GM19035 (cell line): Measurements from ENCODE around the gene AGBL5.

Experiments used
- ATAC-seq: cut with Tn5 transposase; IDR thresholded peaks from one replicate; pipeline ENCODE4 v1.9.1; 2021; ENCODE audit not compliant: unreplicated experiment

Gene AGBL5

GRCh38 chr2:27050996-27051901 lies at the start of gene AGBL5:
Gene AGBL5 (plus strand): TSS chr2:27051668. CDS start chr2:27052959, 1,291 bp downstream.
- peak; percentile 71 for ATAC-seq

DNA sequence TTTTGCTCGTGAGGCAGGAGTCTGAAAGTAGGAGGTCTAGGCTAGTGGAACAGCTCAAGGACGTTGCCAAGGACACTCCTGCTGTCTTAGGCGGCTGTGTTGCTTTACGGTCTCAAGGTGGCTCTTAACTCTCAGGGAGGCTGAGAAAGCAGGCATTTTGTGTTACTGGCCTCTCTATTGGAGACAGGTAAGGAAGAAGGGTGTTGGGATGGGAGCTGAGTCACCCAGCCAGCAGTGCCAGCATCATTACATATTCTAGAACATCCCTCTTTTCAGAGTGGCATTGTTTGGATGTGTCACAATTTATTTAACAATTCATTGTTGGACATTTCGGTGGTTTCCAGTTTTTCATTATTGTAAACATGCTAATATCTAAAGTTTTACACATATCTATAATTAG lies 49.5 kb upstream of the AGBL5 start:
- ATAC-seq: no peak

GRCh38 chr2:27003007-27003406 lies 48.5 kb upstream of the AGBL5 start:
- ATAC-seq: no peak

DNA sequence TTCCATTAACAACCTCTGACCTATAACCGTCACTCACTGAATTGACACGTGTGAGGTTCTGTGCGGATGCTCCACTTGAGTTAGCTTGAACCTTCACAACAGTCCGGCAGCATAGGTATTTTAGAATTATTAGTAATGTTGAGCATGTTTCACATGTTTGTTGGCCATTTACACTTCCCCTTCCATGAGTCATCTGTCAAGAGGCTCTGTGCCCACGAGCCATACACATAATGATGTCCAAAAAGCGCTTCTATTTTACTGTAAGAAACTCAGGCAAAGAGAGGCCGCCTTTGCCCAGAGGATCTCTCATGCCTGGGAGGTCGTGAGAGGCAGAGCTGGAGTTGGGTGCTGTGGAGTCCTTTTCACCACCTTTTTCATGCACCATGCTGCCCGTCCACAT lies 47.6 kb upstream of the AGBL5 start:
- ATAC-seq: no peak

DNA sequence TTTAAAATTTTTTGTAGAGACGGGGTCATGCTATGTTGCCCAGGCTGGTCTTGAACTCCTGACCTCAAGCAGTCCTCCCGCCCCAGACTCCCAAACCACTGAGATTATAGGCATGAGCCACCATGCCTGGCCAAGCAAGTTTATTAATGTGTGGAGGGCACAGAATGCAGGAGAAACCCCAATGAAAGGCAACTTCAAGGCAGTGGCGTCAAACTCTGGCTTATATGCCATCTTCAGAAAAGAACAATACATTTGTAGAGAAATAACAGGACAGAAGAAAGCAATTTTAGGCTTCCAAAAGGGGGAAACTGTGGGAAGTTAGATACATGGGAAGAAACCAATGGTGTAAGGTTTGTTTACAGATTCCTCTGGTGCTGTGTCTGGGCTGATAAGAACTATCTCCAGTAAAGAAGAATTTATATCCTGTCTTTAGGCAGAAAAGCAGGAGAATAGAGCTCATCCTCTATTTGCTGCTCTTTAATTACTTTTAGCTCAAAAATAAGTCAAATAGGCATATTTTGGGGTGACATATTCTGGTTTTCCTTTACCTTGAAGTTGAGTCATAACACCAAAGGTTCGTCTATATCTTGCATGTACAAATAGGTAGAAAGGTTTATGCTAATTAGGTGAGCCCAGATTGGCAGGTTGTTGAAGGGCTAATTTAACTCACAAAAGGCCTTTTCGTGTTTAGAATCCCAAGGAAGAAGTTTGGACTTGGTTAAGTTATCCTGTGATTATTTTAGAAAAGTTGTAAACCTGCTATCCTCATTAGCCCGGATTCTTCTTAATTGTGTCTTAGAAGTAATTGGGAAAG lies 44.7 kb upstream of the AGBL5 start:
- ATAC-seq: no peak

GRCh38 chr2:27007416-27008374 lies 43.8 kb upstream of the AGBL5 start:
- ATAC-seq: no peak

GRCh38 chr2:27008678-27009077 lies 42.8 kb upstream of the AGBL5 start:
- no peak for ATAC-seq

DNA sequence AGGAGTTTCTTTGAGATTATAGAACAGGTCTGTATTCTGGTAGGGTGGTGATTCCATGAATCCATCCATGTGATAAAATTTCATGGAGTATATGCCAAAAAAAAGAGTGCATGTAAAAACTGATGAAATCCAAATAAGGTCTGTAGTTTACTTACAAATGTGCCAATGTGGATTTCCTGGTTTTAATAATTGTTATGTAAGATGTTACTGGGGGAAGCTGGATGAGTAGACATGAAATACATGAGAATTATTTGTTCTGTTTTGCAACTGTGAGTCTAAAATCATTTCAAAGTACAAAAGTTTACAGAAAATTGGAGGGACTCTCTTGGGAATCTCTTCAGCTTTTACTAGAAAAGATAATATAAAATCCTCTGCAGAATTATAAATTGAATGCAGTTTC lies 42.4 kb upstream of the AGBL5 start:
- ATAC-seq: no peak

GRCh38 chr2:27009716-27010115 lies 41.8 kb upstream of the AGBL5 start:
- no peak for ATAC-seq

- no peak for ATAC-seq
Measured at GRCh38 chr2:27010139-27010538, 41.3 kb upstream of the AGBL5 start.

GRCh38 chr2:27013738-27014137 lies 37.7 kb upstream of the AGBL5 start:
- no peak for ATAC-seq

DNA sequence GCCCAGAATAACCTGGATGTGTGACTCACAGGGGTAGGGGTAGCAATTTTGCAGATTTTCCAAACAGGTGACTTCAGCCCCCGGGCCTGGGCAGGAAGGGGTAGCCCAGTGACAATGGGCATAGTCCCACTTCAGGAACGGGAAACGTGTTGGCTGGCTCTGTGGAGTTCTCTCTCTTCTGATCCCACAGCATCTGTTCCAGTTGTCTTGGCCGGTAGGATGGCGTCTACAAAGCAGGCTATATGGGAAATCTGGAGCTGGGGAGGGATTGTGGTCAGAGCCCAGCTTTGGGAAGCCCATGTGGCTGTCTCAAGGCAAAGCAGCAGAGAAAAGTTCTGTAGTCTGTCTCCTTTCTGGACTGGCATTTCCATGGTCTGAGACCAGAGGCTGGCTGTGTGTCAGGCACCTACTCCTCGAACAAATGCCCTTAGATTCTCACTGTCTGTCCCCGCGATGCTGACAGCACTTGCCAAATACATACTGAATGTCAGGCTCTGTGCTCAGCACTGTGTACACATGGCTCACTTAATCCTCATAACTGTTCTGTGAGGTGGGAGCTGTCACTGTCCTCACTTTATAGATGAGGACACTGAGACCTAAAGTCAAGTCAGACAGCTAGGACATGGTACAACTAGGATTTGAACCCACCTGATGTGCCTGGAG lies 36.6 kb upstream of the AGBL5 start:
- no peak for ATAC-seq

DNA sequence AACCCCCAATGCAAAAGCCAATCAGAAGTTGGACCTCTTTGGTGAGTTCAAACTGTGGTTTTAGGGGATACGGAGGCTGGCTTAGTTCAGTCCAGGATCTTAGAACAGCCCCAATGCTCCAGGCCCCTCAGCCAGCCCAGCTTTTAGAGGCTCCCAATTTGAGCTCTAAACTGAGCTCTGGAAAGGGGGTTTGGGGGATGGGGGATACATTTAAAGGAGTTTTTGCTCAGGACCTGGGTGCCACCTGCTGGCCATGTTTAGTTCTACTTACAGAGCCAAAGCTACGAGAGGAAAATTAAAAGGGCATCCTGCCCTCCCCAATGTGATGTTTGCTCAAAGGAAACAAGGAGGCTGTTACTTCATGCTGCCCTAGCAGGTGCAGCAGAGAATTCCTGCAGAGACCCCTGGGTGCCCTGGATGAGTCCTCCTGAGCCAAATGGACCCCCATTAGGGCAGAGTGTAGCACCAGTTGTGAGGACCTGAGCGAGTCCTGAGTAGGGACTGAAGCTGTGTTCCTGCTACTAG lies 34.6 kb upstream of the AGBL5 start:
- ATAC-seq: no peak

GRCh38 chr2:27018142-27018541 lies 33.3 kb upstream of the AGBL5 start:
- ATAC-seq: no peak

GRCh38 chr2:27019459-27019858 lies 32.0 kb upstream of the AGBL5 start:
- ATAC-seq: no peak

- ATAC-seq: no peak
Measured at GRCh38 chr2:27019931-27020855, 31.3 kb upstream of the AGBL5 start.

- ATAC-seq: no peak
Measured at GRCh38 chr2:27021253-27022049, 30.0 kb upstream of the AGBL5 start.

- ATAC-seq: no peak
Measured at GRCh38 chr2:27023740-27024139, 27.7 kb upstream of the AGBL5 start.
